ENCODE data around the gene COG3.

GRCh38 chr13:45537516-45537915 is 72.8 kb downstream of the COG3 start:
- TF ChIP-seq CTCF (IDR thresholded peaks at IDR 0.05) (no peak), POLR2A (IDR thresholded peaks at IDR 0.05) (no peak)
